Measurements from ENCODE around the gene CACNA1D.

CACNA1D gene

GRCh38 chr3:53707222-53707621 is 212.8 kb downstream of the CACNA1D start:
- Histone ChIP-seq H3K4me1 (ENCODE audit: insufficient read depth, low read length) (no peaks in the 10 kb centered on the region), H3K9me3 (ENCODE audit: low read length) (no peaks in the 10 kb centered on the region), H3K36me3 (ENCODE audit: insufficient read depth, low read length) (no peaks in the 10 kb centered on the region), H3K27me3 (ENCODE audit: insufficient read depth, low read length) (no peaks in the 10 kb centered on the region), H3K4me3 (ENCODE audit: low read length) (no peak overlapping the region), H2AFZ (ENCODE audit: low read depth, low read length) (no peak overlapping the region)

DNA sequence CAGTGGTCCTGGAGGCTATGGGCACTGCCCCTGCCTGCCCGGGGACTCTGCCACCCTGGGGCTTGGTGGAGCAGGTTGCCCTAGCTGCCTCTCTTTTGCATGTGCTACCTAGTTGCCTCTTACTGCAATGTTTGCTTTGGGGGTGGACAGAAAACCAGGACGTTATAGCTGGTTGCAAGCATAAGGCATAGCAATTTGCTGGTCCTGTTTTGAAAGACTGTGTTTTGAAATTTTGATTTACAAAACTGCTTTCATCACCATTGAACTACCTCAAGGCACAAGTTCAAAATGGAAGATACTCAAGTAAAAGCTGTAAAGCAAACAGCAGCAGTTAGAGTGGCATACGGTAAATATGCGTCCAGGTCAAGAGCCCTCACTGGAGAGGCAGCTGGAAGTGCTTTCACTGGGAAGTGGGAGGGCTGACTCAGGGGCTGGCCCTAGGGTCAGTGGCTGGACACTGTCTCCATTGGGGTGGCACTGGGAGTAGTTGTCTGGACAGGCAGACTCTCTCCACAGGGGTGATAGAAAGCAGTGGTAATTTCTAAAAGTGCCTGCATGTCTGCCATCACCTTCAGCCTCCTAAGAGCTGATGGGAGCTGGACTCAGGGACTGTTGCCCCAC is 213.7 kb downstream of the CACNA1D start:
- Histone ChIP-seq H2AFZ (ENCODE audit: low read depth, low read length) (no peak overlapping the region), H3K27me3 (ENCODE audit: insufficient read depth, low read length) (no peaks in the 10 kb centered on the region), H3K9me3 (ENCODE audit: low read length) (no peaks in the 10 kb centered on the region), H3K4me3 (ENCODE audit: low read length) (no peak overlapping the region), H3K4me1 (ENCODE audit: insufficient read depth, low read length) (no peaks in the 10 kb centered on the region), H3K36me3 (ENCODE audit: insufficient read depth, low read length) (no peaks in the 10 kb centered on the region)

DNA sequence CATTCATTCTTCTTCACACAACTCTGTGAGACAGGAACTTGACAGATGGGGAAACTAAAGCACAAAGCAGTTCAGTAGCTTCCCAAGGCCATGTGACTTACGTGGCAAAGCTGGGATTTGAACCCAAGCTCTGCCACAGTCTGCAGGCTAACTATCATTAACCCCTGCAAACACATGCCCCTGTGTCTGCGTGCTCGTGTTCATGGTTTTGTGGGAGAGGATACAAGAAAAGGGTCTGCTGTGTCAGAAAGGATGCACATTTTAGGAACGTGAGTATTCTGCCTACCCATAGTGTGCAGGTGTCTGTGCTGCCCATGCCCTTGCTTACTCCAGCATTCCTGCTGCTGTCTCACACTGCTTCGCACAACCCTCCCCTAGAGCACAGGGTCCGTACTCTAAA is 214.8 kb downstream of the CACNA1D start:
- no peak overlapping the region for H2AFZ ChIP-seq (ENCODE audit: low read depth, low read length)
- H3K36me3 ChIP-seq (ENCODE audit: insufficient read depth, low read length) = no peaks in the 10 kb centered on the region
- H3K27me3 ChIP-seq (ENCODE audit: insufficient read depth, low read length) = no peaks in the 10 kb centered on the region
- no peaks in the 10 kb centered on the region for H3K4me1 ChIP-seq (ENCODE audit: insufficient read depth, low read length)
- H3K9me3 ChIP-seq (ENCODE audit: low read length) = no peaks in the 10 kb centered on the region
- H3K4me3 ChIP-seq (ENCODE audit: low read length) = no peak overlapping the region

- H3K4me3 ChIP-seq (ENCODE audit: low read length) = no peak overlapping the region
- no peaks in the 10 kb centered on the region for H3K36me3 ChIP-seq (ENCODE audit: insufficient read depth, low read length)
- H3K4me1 ChIP-seq (ENCODE audit: insufficient read depth, low read length) = no peaks in the 10 kb centered on the region
- H2AFZ ChIP-seq (ENCODE audit: low read depth, low read length) = no peak overlapping the region
- H3K9me3 ChIP-seq (ENCODE audit: low read length) = no peaks in the 10 kb centered on the region
- no peaks in the 10 kb centered on the region for H3K27me3 ChIP-seq (ENCODE audit: insufficient read depth, low read length)
These were observed 215.7 kb downstream of the CACNA1D start for GRCh38 chr3:53709860-53710674.

DNA sequence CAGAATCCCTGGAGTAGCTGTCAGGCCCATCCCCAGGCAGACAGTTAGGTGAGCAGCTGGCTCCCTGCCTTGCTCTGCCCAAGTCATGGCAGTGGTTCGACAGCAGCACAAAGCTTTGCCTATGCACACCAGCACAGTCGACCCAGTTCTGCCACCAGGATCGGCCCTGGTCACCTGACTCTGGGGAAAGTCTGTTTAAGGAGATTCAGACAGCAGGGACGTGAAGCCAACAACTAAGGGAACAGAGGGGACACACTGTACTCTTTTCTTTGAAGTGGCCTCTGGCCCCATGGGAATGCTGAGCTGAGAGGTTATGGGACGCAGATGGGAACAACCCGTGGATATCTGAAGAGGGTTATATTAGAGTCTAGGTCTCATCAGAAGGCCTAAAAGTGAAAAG is 217.0 kb downstream of the CACNA1D start:
- Histone ChIP-seq H3K36me3 (ENCODE audit: insufficient read depth, low read length) (no peaks in the 10 kb centered on the region), H3K4me1 (ENCODE audit: insufficient read depth, low read length) (no peaks in the 10 kb centered on the region), H2AFZ (ENCODE audit: low read depth, low read length) (no peak overlapping the region), H3K4me3 (ENCODE audit: low read length) (no peak overlapping the region), H3K9me3 (ENCODE audit: low read length) (no peaks in the 10 kb centered on the region), H3K27me3 (ENCODE audit: insufficient read depth, low read length) (no peaks in the 10 kb centered on the region)

GRCh38 chr3:53712817-53713388 is 218.5 kb downstream of the CACNA1D start:
- no peak overlapping the region for H2AFZ ChIP-seq (ENCODE audit: low read depth, low read length)
- no peaks in the 10 kb centered on the region for H3K9me3 ChIP-seq (ENCODE audit: low read length)
- H3K4me1 ChIP-seq (ENCODE audit: insufficient read depth, low read length) = no peaks in the 10 kb centered on the region
- no peaks in the 10 kb centered on the region for H3K27me3 ChIP-seq (ENCODE audit: insufficient read depth, low read length)
- H3K4me3 ChIP-seq (ENCODE audit: low read length) = no peak overlapping the region
- no peaks in the 10 kb centered on the region for H3K36me3 ChIP-seq (ENCODE audit: insufficient read depth, low read length)

- H3K4me3 ChIP-seq (ENCODE audit: low read length) = no peak overlapping the region
- no peaks in the 10 kb centered on the region for H3K27me3 ChIP-seq (ENCODE audit: insufficient read depth, low read length)
- no peaks in the 10 kb centered on the region for H3K36me3 ChIP-seq (ENCODE audit: insufficient read depth, low read length)
- H2AFZ ChIP-seq (ENCODE audit: low read depth, low read length) = no peak overlapping the region
- no peaks in the 10 kb centered on the region for H3K4me1 ChIP-seq (ENCODE audit: insufficient read depth, low read length)
- H3K9me3 ChIP-seq (ENCODE audit: low read length) = no peaks in the 10 kb centered on the region
These were observed 219.2 kb downstream of the CACNA1D start for GRCh38 chr3:53713626-53714025.

GRCh38 chr3:53715815-53716483 is 221.5 kb downstream of the CACNA1D start:
- H3K36me3 ChIP-seq (ENCODE audit: insufficient read depth, low read length) = no peaks in the 10 kb centered on the region
- no peaks in the 10 kb centered on the region for H3K9me3 ChIP-seq (ENCODE audit: low read length)
- H3K27me3 ChIP-seq (ENCODE audit: insufficient read depth, low read length) = no peaks in the 10 kb centered on the region
- H3K4me1 ChIP-seq (ENCODE audit: insufficient read depth, low read length) = no peaks in the 10 kb centered on the region
- H2AFZ ChIP-seq (ENCODE audit: low read depth, low read length) = no peak overlapping the region
- no peak overlapping the region for H3K4me3 ChIP-seq (ENCODE audit: low read length)

DNA sequence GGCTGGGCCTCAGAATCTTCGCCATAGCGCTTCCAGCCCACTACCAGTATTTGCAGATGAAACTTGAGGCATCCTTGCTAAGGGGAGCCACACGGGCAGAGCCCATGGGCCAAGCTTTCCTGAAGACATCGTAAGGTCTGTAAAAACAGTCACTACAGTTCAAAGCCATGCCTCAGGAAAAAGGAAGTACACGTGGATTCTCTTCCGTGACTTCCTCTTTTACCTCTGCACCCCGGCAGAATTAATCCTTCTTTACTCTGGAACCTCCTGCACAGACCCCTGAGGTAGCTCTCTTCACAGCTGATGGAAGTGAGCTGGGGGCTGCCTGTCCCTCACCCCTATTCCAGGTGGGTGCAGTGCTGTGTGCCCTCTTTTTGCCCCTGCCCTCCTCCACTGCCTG is 222.6 kb downstream of the CACNA1D start:
- Histone ChIP-seq H2AFZ (ENCODE audit: low read depth, low read length) (no peak overlapping the region), H3K36me3 (ENCODE audit: insufficient read depth, low read length) (no peaks in the 10 kb centered on the region), H3K4me3 (ENCODE audit: low read length) (no peak overlapping the region), H3K27me3 (ENCODE audit: insufficient read depth, low read length) (no peaks in the 10 kb centered on the region), H3K4me1 (ENCODE audit: insufficient read depth, low read length) (peaks cover 2% of the 10 kb centered on the region), H3K9me3 (ENCODE audit: low read length) (no peaks in the 10 kb centered on the region)

- Histone ChIP-seq H3K9me3 (ENCODE audit: low read length) (no peaks in the 10 kb centered on the region), H3K4me1 (ENCODE audit: insufficient read depth, low read length) (peaks cover 2% of the 10 kb centered on the region), H3K4me3 (ENCODE audit: low read length) (no peak overlapping the region), H3K27me3 (ENCODE audit: insufficient read depth, low read length) (no peaks in the 10 kb centered on the region), H3K36me3 (ENCODE audit: insufficient read depth, low read length) (no peaks in the 10 kb centered on the region), H2AFZ (ENCODE audit: low read depth, low read length) (no peak overlapping the region)
These were observed 224.1 kb downstream of the CACNA1D start for GRCh38 chr3:53718462-53718861.

- H3K4me3 ChIP-seq (ENCODE audit: low read length) = no peak overlapping the region
- no peaks in the 10 kb centered on the region for H3K9me3 ChIP-seq (ENCODE audit: low read length)
- peaks cover 2% of the 10 kb centered on the region for H3K4me1 ChIP-seq (ENCODE audit: insufficient read depth, low read length)
- H3K36me3 ChIP-seq (ENCODE audit: insufficient read depth, low read length) = no peaks in the 10 kb centered on the region
- no peak overlapping the region for H2AFZ ChIP-seq (ENCODE audit: low read depth, low read length)
- no peaks in the 10 kb centered on the region for H3K27me3 ChIP-seq (ENCODE audit: insufficient read depth, low read length)
These were observed 225.4 kb downstream of the CACNA1D start for GRCh38 chr3:53719796-53720195.

- Histone ChIP-seq H3K4me3 (ENCODE audit: low read length) (no peak overlapping the region), H3K27me3 (ENCODE audit: insufficient read depth, low read length) (no peaks in the 10 kb centered on the region), H3K9me3 (ENCODE audit: low read length) (no peaks in the 10 kb centered on the region), H3K4me1 (ENCODE audit: insufficient read depth, low read length) (peaks cover 2% of the 10 kb centered on the region), H3K36me3 (ENCODE audit: insufficient read depth, low read length) (no peaks in the 10 kb centered on the region), H2AFZ (ENCODE audit: low read depth, low read length) (no peak overlapping the region)
These were observed 227.0 kb downstream of the CACNA1D start for GRCh38 chr3:53721187-53722119.

Measured in neuron (in vitro differentiated cells).